HG02678 (cell line): ENCODE data around the gene GXYLT1.
A peak's percentile ranks its signal among the peaks of the same experiment; 100 is the strongest.
"Not testable (repeated sequence)": the region's sequence is repeated elsewhere in the genome, so short reads cannot be mapped to it uniquely, and the experiment has no call there.

Experiments
- ATAC-seq: cut with Tn5 transposase; IDR thresholded peaks from one replicate; pipeline ENCODE4 v1.9.1; 2021; ENCODE audit warnings: mild to moderate bottlenecking, moderate library complexity; ENCODE audit not compliant: unreplicated experiment

The GXYLT1 gene

DNA sequence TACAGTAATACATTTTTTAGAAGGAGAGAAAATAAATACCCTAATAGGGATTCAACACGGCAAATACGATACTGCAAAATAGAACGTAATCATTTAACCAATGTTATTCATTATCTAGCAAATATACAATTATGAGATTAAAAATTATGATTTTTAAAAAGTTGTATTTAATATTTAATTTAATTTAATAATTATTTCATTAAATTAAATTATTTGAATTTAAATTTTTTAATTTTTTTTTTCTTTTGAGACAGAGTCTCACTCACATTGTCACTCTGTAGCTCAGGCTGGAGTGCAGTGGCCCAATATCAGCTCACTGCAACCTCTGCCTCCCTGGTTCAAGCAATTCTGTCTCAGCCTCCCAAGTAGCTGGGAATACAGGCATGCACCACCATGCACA, 42.0 kb downstream of the GXYLT1 start:
- ATAC-seq = no peak

GRCh38 chr12:42099433-42099832, 45.2 kb downstream of the GXYLT1 start:
- ATAC-seq = no peak

DNA sequence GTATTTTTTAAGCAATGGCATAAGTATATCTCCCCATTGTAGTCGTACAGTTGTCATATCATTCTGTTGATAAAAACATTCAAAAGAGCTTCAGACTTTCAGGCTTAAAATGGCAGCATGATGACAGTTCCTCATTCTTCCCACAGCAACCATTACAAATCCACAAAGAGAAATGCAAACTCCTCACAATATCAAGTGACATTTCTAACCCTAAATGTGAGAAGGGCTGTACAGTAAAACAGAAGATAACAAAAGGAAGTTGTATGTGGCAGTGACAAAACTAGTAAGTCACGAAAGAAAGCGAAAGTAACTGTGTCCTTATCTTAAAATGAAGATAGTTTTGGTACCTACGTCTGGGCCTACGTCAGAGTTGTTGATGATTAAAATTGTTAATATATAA, 46.7 kb downstream of the GXYLT1 start:
- ATAC-seq = peak; percentile 93

DNA sequence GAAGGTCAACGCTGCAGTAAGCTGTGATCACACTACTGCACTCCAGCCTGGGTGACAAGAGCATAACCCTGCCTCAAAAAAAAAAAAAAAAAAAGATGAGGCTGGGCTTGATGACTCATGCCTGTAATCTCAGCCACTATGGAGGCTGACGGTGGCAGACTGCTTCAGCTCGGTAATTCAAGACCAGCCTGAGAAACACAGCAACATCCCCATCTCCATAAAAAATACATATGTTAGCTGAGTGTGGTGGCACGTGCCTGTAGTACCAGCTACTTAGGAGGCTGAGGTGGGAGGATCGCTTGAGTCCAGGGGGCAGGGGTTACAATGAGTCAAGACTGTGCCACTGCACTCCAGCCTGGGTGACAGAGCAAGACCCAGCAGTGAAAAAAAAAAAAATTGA, 50.4 kb downstream of the GXYLT1 start:
- no peak for ATAC-seq

DNA sequence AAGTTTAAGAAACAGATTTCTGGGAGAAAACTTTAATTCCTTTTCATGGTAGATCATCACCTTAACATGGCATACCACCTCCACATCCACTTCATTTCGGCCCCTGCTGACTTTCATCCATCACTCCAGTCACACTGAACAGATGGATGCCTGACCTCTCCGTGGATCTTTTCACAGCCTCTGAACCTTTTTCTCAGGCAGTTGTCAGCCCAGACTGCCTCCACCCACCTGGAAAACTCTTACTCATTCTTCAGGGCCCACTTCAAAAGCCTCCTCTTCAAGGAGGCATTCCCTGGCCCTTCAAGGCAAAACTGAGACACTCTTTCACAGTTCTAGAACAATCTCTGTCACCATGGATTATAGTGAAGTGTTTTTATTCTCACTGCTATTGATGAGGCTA, 52.9 kb downstream of the GXYLT1 start:
- no peak for ATAC-seq

DNA sequence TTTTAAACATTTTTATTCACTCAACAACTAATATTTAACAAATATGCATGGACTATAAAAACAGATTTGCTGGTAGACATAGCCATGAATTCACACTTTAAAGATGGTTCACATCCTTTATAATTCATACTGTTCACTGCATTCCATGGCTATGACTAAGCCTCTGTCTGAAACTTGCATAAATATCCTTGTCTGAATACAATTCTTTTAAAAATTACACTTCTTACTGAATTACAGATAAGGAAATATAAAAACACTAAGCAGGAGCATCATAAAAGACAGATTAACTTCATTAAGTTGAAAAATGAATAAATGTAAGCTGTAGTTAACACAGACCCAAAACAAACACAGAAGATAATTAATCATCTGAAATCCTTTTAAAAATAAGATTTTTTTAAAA, 53.8 kb downstream of the GXYLT1 start:
- no peak for ATAC-seq

DNA sequence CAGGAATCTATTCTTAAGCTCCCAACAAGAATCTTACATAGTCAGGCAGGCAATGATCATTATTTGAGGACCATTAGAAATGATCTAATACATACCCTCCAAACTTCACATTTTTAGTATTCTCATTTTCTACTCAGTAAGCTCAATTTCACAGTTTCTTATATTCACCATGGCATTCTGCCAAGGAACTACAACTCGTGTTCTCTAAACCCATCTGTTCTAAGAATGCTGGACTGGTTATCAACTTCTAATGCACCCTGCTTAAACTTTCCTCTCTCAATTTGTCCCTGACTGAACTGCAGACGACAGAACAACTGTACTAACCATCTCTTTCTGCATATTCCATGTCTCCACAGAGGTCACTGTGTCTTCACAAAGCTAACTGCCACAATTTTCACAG, 58.6 kb downstream of the GXYLT1 start:
- no peak for ATAC-seq

DNA sequence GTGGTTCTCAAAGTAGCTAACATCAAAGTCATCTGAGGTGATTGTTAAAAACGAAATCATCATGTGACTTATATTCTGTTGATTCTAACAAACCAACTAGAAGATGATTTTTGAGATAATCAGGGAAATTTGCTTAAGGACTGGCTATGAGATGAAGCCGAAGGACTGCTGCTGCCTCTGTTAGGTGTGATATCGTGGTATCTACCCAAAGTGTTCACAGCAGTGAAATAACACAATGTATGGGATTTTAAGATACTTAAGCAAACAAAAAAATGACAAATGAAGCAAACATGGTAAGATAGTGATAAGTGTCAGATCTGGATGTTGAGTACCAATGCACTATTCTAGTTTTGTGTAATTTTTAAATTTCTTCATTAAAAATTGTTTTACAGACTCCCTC, 59.1 kb downstream of the GXYLT1 start:
- ATAC-seq = no peak

DNA sequence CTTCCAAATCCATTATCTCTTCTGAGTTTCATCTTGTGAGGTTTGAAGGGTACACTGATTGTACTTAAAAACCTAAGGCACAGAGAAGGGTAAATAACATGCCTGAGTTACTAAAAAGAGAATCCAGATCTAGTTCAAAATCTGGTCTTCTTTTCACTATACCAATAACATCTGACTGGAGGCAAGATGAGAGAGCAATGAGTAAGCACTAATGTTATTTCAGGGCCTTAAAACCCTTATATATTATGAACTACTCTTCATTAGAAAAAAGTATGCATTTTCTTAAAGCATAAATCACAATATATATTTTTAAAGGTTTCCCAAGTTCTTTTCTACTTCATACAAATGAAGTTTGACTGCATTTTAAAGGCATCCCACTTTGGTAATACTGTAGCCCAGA, 60.2 kb downstream of the GXYLT1 start:
- ATAC-seq = no peak

- ATAC-seq = no peak
Observed at GRCh38 chr12:42076976-42077375, 67.7 kb downstream of the GXYLT1 start.

GRCh38 chr12:42070036-42070435, 74.6 kb downstream of the GXYLT1 start:
- no peak for ATAC-seq

DNA sequence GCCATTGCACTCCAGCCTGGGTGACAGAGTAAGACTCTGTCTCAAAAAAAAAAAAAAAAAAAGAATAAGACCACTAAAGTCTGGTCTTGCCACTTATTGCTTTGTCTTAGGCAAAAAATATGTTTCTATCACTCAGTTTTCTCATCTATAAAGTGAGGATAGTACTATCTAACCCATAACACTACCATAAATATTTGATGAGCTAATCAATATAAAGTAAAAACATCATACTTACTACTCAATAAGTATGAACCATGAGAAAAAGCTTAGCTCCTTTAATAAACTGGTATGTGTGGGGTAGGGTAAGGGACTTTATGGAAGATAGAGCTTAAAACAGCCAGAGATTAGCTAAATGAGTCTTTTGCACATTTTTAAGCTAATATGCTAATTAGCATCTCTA, 85.5 kb downstream of the GXYLT1 start:
- no peak for ATAC-seq

GRCh38 chr12:42056130-42056529, 88.5 kb downstream of the GXYLT1 start:
- peak; percentile 91 for ATAC-seq

DNA sequence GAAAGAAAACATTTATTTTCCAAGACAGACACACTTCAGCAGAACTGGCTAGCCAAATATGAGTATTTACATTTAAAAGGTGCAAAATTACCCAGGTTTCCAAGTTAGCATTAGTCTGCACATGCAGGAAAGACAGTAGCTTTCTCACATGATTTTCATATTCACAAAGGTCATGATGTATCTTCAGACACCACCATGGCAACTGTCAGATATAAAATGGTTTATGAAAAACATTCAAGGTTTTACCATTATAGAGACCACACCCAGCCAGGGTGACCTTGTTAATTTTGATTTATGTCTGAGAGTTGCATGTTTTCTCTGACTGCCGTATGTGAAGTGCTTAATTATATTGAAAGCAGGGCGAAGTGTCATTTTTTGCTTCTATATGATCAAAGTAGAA, 91.2 kb downstream of the GXYLT1 start:
- no peak for ATAC-seq

DNA sequence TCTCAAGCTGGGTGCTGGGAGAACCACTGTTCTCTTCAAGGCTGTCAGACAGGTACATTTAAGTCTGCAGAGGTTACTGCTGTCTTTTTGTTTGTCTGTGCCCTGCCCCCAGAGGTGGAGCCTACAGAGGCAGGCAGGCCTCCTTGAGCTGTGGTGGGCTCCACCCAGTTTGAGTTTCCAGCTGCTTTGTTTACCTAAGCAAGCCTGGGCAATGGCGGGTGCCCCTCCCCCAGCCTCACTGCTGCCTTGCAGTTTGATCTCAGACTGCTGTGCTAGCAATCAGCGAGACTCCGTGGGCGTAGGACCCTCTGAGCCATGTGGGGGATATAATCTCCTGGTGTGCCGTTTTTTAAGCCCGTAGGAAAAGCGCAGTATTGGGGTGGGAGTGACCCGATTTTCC, 95.7 kb downstream of the GXYLT1 start:
- not testable (repeated sequence) for ATAC-seq

DNA sequence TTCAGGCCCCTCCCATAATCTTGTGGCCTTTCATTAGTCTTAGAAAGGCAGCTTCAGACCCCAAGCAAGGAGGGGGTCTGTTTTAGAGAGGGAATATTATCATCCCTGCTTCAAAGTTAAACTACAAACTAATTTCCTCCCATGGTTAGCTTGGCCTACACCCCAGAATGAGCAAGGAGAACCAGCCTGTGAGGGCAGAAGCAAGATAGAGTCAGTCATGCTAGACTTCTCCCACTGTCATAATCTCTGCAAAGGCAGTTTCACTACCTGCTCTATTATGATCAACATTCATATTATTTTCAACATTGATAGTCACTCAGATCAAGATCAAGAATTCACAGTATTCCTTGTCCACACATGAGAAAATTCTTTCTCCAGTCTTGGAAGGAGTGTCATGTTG, 105.1 kb downstream of the GXYLT1 start:
- ATAC-seq = no peak

DNA sequence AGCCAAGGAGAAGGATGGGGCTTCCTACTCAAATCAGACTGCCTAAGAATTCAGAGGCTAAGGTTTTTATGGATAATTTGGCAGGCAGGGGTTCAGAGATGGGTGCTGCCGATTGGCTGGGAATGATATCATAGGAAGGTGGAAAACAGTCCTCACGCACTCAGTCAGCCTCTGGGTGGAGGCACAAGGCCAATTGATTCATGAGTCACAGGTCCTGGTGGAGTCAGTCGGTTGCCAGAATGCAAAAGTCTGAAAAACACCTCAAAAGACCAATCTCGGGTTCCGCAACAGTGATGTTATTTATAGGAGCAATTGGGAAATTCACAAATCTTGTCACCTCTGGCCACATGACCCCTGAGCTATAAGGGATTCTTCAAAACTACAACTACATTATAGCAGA, 105.5 kb downstream of the GXYLT1 start:
- ATAC-seq = no peak

- no peak for ATAC-seq
Observed at GRCh38 chr12:42031847-42032564, 112.7 kb downstream of the GXYLT1 start.
